Measurements from ENCODE around the gene VRK3.

DNA sequence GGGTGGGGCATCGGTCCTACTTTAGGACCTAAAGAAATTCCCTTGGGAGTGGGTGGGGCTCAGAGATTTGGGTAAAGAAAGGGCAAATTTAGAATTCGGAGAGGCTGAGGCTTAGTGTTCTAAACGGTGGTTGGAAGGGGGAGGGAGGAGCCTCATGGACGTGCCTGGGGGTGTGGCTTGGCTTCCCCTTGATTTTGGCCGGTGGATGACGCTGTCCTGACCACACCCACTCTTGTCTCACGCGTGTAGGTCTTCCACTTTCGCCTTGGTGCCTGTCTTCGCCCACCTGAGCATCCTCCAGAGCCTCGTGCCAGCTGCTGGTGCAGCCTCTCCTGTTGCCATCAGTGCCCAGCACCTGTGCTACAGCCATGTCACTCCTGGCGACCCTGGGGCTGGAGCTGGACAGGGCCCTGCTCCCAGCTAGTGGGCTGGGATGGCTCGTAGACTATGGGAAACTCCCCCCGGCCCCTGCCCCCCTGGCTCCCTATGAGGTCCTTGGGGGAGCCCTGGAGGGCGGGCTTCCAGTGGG lies 94.6 kb downstream of the VRK3 start:
- TF ChIP-seq POLR2A (IDR thresholded peaks at IDR 0.05), result no peak
- TF ChIP-seq, protein P1, sequence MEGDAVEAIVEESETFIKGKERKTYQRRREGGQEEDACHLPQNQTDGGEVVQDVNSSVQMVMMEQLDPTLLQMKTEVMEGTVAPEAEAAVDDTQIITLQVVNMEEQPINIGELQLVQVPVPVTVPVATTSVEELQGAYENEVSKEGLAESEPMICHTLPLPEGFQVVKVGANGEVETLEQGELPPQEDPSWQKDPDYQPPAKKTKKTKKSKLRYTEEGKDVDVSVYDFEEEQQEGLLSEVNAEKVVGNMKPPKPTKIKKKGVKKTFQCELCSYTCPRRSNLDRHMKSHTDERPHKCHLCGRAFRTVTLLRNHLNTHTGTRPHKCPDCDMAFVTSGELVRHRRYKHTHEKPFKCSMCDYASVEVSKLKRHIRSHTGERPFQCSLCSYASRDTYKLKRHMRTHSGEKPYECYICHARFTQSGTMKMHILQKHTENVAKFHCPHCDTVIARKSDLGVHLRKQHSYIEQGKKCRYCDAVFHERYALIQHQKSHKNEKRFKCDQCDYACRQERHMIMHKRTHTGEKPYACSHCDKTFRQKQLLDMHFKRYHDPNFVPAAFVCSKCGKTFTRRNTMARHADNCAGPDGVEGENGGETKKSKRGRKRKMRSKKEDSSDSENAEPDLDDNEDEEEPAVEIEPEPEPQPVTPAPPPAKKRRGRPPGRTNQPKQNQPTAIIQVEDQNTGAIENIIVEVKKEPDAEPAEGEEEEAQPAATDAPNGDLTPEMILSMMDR (IDR thresholded peaks at IDR 0.05), result no peak

Measured in transverse colon (tissue), 3 donors.